Trophoblast cell (in vitro differentiated cells and primary cell): ENCODE results near the gene BEGAIN.

Experiments used
- DNase-seq, 2 donors: peaks; one replicate each; pipeline ENCODE4 v3.0.0-alpha.2; 2016
- H2AFZ ChIP-seq: 2 replicates; pipeline ENCODE4 v1.6.1; 2013; ENCODE audit warnings: low read length, moderate library complexity, mild to moderate bottlenecking; ENCODE audit not compliant: insufficient read depth, poor library complexity
- H2AK5ac ChIP-seq: 2 replicates; pipeline ENCODE4 v1.6.1; 2013; ENCODE audit warnings: mild to moderate bottlenecking, low read length
- H2BK120ac ChIP-seq: 2 replicates; pipeline ENCODE4 v1.6.1; 2013; ENCODE audit warnings: low read length, mild to moderate bottlenecking, moderate library complexity; ENCODE audit not compliant: insufficient read depth, poor library complexity
- H2BK12ac ChIP-seq: 2 replicates; pipeline ENCODE4 v1.6.1; 2013; ENCODE audit warnings: mild to moderate bottlenecking, low read length, moderate library complexity
- H2BK5ac ChIP-seq: 2 replicates; pipeline ENCODE4 v1.6.1; 2013; ENCODE audit warnings: low read length, low read depth, moderate library complexity, mild to moderate bottlenecking; ENCODE audit not compliant: poor library complexity
- H3K14ac ChIP-seq: 2 replicates; pipeline ENCODE4 v1.6.1; 2013; ENCODE audit warnings: mild to moderate bottlenecking, low read length
- H3K18ac ChIP-seq: 2 replicates; pipeline ENCODE4 v1.6.1; 2013; ENCODE audit warnings: mild to moderate bottlenecking, low read length
- H3K23ac ChIP-seq: 2 replicates; pipeline ENCODE4 v1.6.1; 2013; ENCODE audit warnings: low read length
- H3K27ac ChIP-seq: 2 replicates; pipeline ENCODE4 v1.5.1; 2013; ENCODE audit warnings: low read depth, mild to moderate bottlenecking, inconsistent platforms, low read length, moderate library complexity
- H3K27me3 ChIP-seq: 2 replicates; pipeline ENCODE4 v1.6.1; 2013; ENCODE audit warnings: inconsistent platforms, mild to moderate bottlenecking, low read length, moderate library complexity; ENCODE audit not compliant: insufficient read depth
- H3K36me3 ChIP-seq, 2 experiments: 1 replicate in 1 of 2; 2 replicates in 1 of 2; pipeline ENCODE4 v1.6.1; 2013; ENCODE audit warnings: low read length in 2 of 2, mild to moderate bottlenecking in 2 of 2, moderate library complexity in 1 of 2; ENCODE audit not compliant: insufficient read depth in 2 of 2, control insufficient read depth in 1 of 2
- H3K4ac ChIP-seq: 2 replicates; pipeline ENCODE4 v1.6.1; 2013; ENCODE audit warnings: low read depth, mild to moderate bottlenecking, low read length, moderate library complexity
- H3K4me1 ChIP-seq, 2 experiments: 1 replicate in 1 of 2; 2 replicates in 1 of 2; pipeline ENCODE4 v1.6.1; 2013; ENCODE audit warnings: low read length in 2 of 2, mild to moderate bottlenecking in 2 of 2, moderate library complexity in 1 of 2; ENCODE audit not compliant: insufficient read depth in 2 of 2, control insufficient read depth in 1 of 2
- H3K4me2 ChIP-seq: 2 replicates; pipeline ENCODE4 v1.6.1; 2013; ENCODE audit warnings: inconsistent platforms, mild to moderate bottlenecking, low read length, moderate library complexity
- H3K4me3 ChIP-seq: 2 replicates; pipeline ENCODE4 v1.5.1; 2013; ENCODE audit warnings: mild to moderate bottlenecking, low read depth, low read length, inconsistent platforms
- H3K79me1 ChIP-seq: one replicate; pipeline ENCODE4 v1.6.1; 2013; ENCODE audit warnings: low read length
- H3K79me2 ChIP-seq: 2 replicates; pipeline ENCODE4 v1.6.1; 2013; ENCODE audit warnings: low read length, mild to moderate bottlenecking; ENCODE audit not compliant: control insufficient read depth, insufficient read depth, poor library complexity
- H3K9ac ChIP-seq: 2 replicates; pipeline ENCODE4 v1.6.1; 2013; ENCODE audit warnings: mild to moderate bottlenecking, low read length
- H3K9me3 ChIP-seq: 2 replicates; pipeline ENCODE4 v1.6.1; 2013; ENCODE audit warnings: low read depth, mild to moderate bottlenecking, control low read depth, inconsistent platforms, low read length; ENCODE audit not compliant: insufficient read depth
- H4K12ac ChIP-seq: 2 replicates; pipeline ENCODE4 v1.6.1; 2013; ENCODE audit warnings: low read depth, mild to moderate bottlenecking, low read length, moderate library complexity
- H4K8ac ChIP-seq: 2 replicates; pipeline ENCODE4 v1.6.1; 2013; ENCODE audit warnings: low read depth, mild to moderate bottlenecking, low read length, moderate library complexity
- H4K91ac ChIP-seq: one replicate; pipeline ENCODE4 v1.6.1; 2013; ENCODE audit warnings: low read depth, mild to moderate bottlenecking, low read length, moderate library complexity
- WGBS: extraction: QIAGEN DNeasy Blood & Tissue Kit; methylation state at CpG from one replicate; pipeline ENCODE4 v1.1.7; 2013; ENCODE audit warnings: missing lambda C conversion rate; ENCODE audit not compliant: insufficient read length, insufficient coverage; ENCODE audit errors: extremely low coverage; 5-methylcytosine and 5-hydroxymethylcytosine counted together

BEGAIN gene

DNA sequence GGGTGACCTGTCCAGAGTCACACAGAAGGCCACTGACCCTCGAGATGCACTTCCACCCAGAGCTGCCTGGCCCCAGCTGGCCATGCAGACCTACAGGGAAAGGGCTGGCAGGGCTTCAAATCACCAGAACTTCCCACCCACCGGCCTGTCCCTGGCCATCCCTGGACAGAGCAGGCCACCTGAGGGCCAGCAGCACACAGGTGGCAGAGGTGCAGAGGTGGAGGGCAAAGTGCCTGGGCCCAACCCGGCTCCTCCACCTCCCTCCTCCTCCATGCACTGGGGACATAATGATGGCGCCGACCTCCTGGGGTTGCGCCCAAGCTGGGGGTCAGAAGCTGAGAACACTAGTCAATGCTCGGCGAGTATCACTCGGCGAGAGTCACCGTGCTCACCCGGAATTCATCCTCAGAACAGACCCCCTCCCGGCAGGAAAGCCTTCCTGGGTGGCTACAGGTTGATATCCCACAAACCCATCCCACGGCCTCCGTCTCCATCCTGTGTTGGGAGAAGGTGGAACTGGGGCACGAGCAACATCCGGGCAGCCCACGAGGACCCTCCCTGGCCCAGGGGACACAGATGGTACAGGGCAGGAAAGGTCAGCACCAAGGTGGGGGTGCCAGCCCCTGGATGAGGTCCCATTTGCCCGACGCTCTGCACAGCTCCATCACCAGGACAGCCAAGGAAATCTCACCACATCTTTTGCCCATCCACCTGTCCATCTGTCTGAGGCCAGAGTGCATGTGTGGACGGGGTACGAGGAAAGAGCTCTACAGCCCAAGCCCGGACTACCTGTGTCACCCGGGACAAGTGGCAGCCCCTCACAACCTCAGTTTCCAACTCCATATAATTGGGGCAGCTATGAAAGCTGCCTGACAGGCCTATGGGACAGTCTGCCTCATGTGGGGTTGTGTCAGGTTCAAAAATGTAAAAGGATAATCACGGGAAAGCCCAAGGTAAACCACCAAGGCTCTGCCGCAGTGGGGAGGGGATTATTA is 10.8 kb downstream of the BEGAIN start:
- Histone ChIP-seq H3K18ac (no peak overlapping the region), H3K9me3 (peaks cover 1% of the 10 kb centered on the region), H2AFZ (no peak overlapping the region), H4K91ac (no peak overlapping the region), H3K79me1 (no peaks in the 10 kb centered on the region), H3K14ac (no peak overlapping the region), H3K27ac (no peak overlapping the region), H3K36me3 (no peaks in the 10 kb centered on the region), H3K4me2 (no peak overlapping the region), H3K79me2 (no peaks in the 10 kb centered on the region), H3K4me3 (no peak overlapping the region), H2BK12ac (no peak overlapping the region), H3K4ac (no peak overlapping the region), H2BK5ac (no peak overlapping the region), H4K8ac (no peak overlapping the region), H3K4me1 (no peaks in the 10 kb centered on the region), H3K23ac (no peak overlapping the region), H4K12ac (no peak overlapping the region), H2AK5ac (no peak overlapping the region), H3K9ac (no peak overlapping the region), H3K27me3 (no peaks in the 10 kb centered on the region), H2BK120ac (no peak overlapping the region)
- no peak for DNase-seq
- WGBS: no CpG with 5 or more reads among the region's 26 CpGs

DNA sequence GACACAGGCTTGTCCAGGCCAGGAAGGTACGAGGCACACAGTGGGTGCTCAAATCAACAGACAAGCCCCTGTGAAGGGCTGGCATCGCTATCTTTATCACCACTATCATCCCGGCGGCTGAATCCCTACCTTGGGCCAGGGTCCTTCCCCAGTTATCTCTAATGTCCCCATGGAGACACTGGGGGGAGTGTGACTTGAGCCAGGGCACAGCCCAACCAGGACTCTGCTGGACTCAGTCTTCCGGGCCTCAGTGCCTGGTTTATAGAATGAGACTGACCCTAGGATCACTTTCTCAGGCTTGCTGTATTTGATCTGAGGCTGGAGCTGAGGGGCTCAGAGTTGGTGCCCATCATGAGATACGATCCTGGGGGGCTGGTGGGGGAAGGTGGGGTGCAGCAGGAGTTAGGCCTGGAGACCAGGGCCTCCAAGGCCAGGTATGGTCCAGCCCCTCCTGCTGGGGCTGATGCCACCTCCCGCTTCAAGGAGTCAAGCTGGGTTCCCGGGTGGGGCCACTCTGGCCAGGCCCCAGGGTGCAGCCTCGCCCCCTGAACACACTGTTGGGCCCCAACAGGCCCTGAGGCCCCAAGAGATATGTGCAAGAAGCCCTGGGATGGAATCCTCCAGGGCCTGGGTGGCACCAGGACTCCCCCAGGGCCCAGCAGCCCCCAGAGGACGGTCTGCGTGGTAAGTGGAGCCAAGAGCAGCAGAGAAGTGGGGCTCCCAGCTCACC is 11.8 kb downstream of the BEGAIN start:
- Histone ChIP-seq H3K36me3 (no peaks in the 10 kb centered on the region), H2BK120ac (no peak overlapping the region), H3K4me3 (no peak overlapping the region), H2BK12ac (no peak overlapping the region), H2AK5ac (no peak overlapping the region), H4K8ac (no peak overlapping the region), H3K18ac (no peak overlapping the region), H2BK5ac (no peak overlapping the region), H3K4ac (no peak overlapping the region), H4K91ac (no peak overlapping the region), H3K9me3 (peaks cover 1% of the 10 kb centered on the region), H3K27me3 (peaks cover 7% of the 10 kb centered on the region), H3K4me2 (no peak overlapping the region), H3K27ac (no peak overlapping the region), H3K9ac (no peak overlapping the region), H2AFZ (no peak overlapping the region), H3K79me1 (no peaks in the 10 kb centered on the region), H3K79me2 (no peaks in the 10 kb centered on the region), H4K12ac (no peak overlapping the region), H3K4me1 (no peaks in the 10 kb centered on the region), H3K14ac (no peak overlapping the region), H3K23ac (no peak overlapping the region)
- no peak for DNase-seq
- no CpG with 5 or more reads among the region's 11 CpGs for WGBS

DNA sequence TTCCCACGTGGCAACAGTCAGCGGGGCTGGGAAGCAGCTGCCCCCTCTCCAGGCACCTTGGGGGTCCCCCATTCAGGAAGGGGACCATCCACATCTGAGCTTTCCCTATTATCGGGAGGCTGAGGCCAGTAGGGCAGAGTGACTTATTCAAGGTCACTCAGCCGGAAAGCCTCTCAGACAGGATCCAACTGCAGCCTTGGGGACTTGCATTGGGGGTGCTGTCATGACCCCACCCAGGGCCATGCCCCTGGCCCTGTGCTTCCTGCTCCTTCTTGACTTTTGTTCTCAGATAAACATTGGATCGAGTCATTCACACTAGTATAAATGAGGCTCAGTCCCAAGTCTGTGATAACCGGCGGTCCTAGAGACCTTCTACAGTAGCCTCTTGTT is 12.6 kb downstream of the BEGAIN start:
- Histone ChIP-seq H3K79me1 (no peaks in the 10 kb centered on the region), H3K4me2 (no peak overlapping the region), H3K4me1 (no peaks in the 10 kb centered on the region)

DNA sequence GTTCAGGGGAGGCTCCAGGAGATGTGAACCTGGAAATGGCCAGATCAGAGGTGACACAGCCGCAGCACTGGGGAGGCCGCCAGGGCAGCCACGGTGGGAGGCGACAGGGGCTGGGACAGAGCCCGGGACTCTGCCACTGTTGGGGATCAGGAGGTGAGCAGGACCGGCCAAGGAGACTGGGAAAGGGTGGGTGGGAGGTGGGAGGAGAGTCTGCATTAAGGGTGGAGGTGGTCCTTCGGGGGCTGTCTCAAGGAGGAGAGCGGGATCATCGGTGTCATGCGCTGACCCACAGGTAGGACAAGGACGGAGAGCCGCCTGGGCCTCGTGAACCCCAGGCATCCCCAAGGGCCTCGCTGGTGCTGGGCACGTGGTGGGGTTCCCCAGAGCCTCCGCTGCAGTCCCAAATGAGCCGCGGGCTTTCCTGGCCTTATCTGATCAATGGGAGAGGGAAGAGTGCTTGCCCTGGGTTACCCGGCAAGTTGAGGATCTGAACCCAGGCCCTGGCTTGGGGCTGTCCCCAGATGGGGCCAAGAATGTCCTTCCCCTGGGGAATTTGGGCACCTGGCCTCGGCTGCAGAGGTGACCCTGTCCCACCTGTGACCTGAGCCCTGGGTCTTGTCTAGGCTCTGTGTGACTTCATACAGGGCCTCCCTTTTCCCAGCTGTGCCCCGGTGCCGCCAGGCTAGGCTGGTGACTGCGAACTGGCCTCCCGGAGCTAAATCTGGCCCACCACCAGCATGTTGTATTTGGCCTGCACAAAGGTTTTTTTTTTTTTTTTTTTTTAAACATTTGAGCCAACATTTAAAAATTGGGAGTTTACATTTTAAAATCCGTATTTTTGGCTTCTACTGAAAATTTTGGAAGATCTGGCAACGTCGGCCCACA is 13.2 kb downstream of the BEGAIN start:
- no peak overlapping the region for H2AFZ ChIP-seq
- no peak overlapping the region for H3K18ac ChIP-seq
- H4K12ac ChIP-seq: no peak overlapping the region
- H3K14ac ChIP-seq: no peak overlapping the region
- H3K23ac ChIP-seq: no peak overlapping the region
- H3K27me3 ChIP-seq: peaks cover 20% of the 10 kb centered on the region
- H2AK5ac ChIP-seq: no peak overlapping the region
- no peak overlapping the region for H3K4ac ChIP-seq
- H3K9me3 ChIP-seq: no peaks in the 10 kb centered on the region
- no peaks in the 10 kb centered on the region for H3K4me1 ChIP-seq
- H3K4me3 ChIP-seq: no peak overlapping the region
- no peaks in the 10 kb centered on the region for H3K79me2 ChIP-seq
- no peaks in the 10 kb centered on the region for H3K79me1 ChIP-seq
- H4K8ac ChIP-seq: no peak overlapping the region
- no CpG with 5 or more reads among the region's 27 CpGs for WGBS
- no peak overlapping the region for H3K4me2 ChIP-seq
- H3K36me3 ChIP-seq: no peaks in the 10 kb centered on the region
- no peak overlapping the region for H2BK120ac ChIP-seq
- DNase-seq: no peak
- no peak overlapping the region for H3K27ac ChIP-seq
- no peak overlapping the region for H4K91ac ChIP-seq
- H2BK12ac ChIP-seq: no peak overlapping the region
- no peak overlapping the region for H3K9ac ChIP-seq
- no peak overlapping the region for H2BK5ac ChIP-seq

More for the DNA sequence above, 12.6 kb downstream of the BEGAIN start:
- Histone ChIP-seq H2BK120ac (no peak overlapping the region), H3K4ac (no peak overlapping the region), H4K12ac (no peak overlapping the region), H2AK5ac (no peak overlapping the region), H3K36me3 (no peaks in the 10 kb centered on the region), H3K4me3 (no peak overlapping the region), H4K91ac (no peak overlapping the region), H3K18ac (no peak overlapping the region), H3K23ac (no peak overlapping the region), H2BK5ac (no peak overlapping the region), H2BK12ac (no peak overlapping the region), H2AFZ (no peak overlapping the region), H3K9me3 (no peaks in the 10 kb centered on the region), H3K79me2 (no peaks in the 10 kb centered on the region), H3K9ac (no peak overlapping the region), H3K27me3 (peaks cover 13% of the 10 kb centered on the region), H3K27ac (no peak overlapping the region), H4K8ac (no peak overlapping the region), H3K14ac (no peak overlapping the region)
- WGBS: no CpG with 5 or more reads among the region's 7 CpGs
- no peak for DNase-seq
